HepG2 (cell line): ENCODE results near the gene PIP5KL1. TPM values are rescaled to one million over a fixed set of nuclear protein-coding genes. Genes with fewer than 3 reads are reported as not detected.

Source experiments
- ATAC-seq: fragments of 200-7000 bp; cut with Tn5 transposase; 3 replicates; pipeline ENCODE4 v1.9.1; 2020; ENCODE audit warnings: mild to moderate bottlenecking, moderate library complexity
- BruUV-seq: library from RNA; stranded (reverse); fragments of 400-500 nt; replicated peaks from 2 replicates; lab custom pipeline; 2021; lab: Mats Ljungman, UMichigan
- CTCF ChIA-PET: fragments of 300-600 bp; formaldehyde crosslinking; extraction: SDS; loops from one replicate; lab custom pipeline; 2021; ENCODE audit warnings: low total read pairs, inconsistent platforms, low intra/inter-chr PET ratio; lab: Yijun Ruan, JAX
- POLR2A ChIA-PET: fragments of 350-600 bp; sonication (Branson Sonifier 250); formaldehyde crosslinking; loops from one replicate; lab custom pipeline; 2020; ENCODE audit warnings: antibody characterized with exemption, inconsistent platforms; lab: Yijun Ruan, JAX
- DNase-seq: peaks from one replicate; pipeline ENCODE4 v3.0.0-alpha.2; 2015; ENCODE audit warnings: low spot score
- FAIRE-seq: peaks from 3 replicates; lab custom pipeline; 2011; peaks lifted over from hg19 to GRCh38; lab: Jason Lieb, UNC
- H2AFZ ChIP-seq: one replicate; pipeline ENCODE4 v1.6.1; 2011; ENCODE audit warnings: low read length, inconsistent platforms
- H3K27ac ChIP-seq: fragments of 300-600 bp; 3 replicates; pipeline ENCODE4 v1.8.0; 2011; ENCODE audit warnings: mixed run types, mild to moderate bottlenecking, mixed read lengths, low read length, inconsistent platforms; ENCODE audit not compliant: insufficient read depth; ENCODE audit errors: extremely low read length
- H3K27me3 ChIP-seq, 2 experiments: fragments of 200-600 bp in 1 of 2; 2 replicates in 1 of 2; 3 replicates in 1 of 2; pipeline versions ENCODE4 v1.6.0 to v1.8.0; 2011; ENCODE audit warnings: low read length in 2 of 2, mild to moderate bottlenecking in 2 of 2, moderate library complexity in 2 of 2, inconsistent platforms in 1 of 2; ENCODE audit not compliant: insufficient read depth in 2 of 2, control insufficient read depth in 1 of 2
- H3K36me3 ChIP-seq, 2 experiments: fragments of 200-600 bp in 1 of 2; replicated peaks in 1 of 2; 2 replicates in 1 of 2; 3 replicates in 1 of 2; pipeline versions ENCODE4 v1.5.1 to v1.8.0; 2011; ENCODE audit warnings: low read length in 2 of 2, inconsistent platforms in 1 of 2; ENCODE audit not compliant: insufficient read depth in 2 of 2, control insufficient read depth in 1 of 2
- H3K4me1 ChIP-seq: 2 replicates; pipeline ENCODE4 v1.5.1; 2012; ENCODE audit warnings: low read length, inconsistent platforms; ENCODE audit not compliant: insufficient read depth
- H3K4me2 ChIP-seq: 2 replicates; pipeline ENCODE4 v1.6.0; 2011; ENCODE audit warnings: low read depth, low read length, inconsistent platforms
- H3K4me3 ChIP-seq, 3 experiments: fragments of 200-600 bp in 1 of 3; sonication (generic), shearing (Covaris generic) in 1 of 3; replicated peaks in 1 of 3; 2 replicates each; pipeline ENCODE4 v1.5.1; 2011 to 2016; ENCODE audit warnings: low read length in 3 of 3, inconsistent platforms in 2 of 3, low read depth in 2 of 3, mild to moderate bottlenecking in 2 of 3, control low read depth in 1 of 3, mixed read lengths in 1 of 3; ENCODE audit not compliant: insufficient read depth in 1 of 3
- H3K79me2 ChIP-seq: one replicate; pipeline ENCODE4 v1.6.1; 2011; ENCODE audit warnings: low read length, inconsistent platforms; ENCODE audit not compliant: insufficient read depth
- H3K9ac ChIP-seq: 2 replicates; pipeline ENCODE4 v1.6.0; 2011; ENCODE audit warnings: mild to moderate bottlenecking, low read depth, low read length, inconsistent platforms; ENCODE audit not compliant: insufficient read depth
- H3K9me3 ChIP-seq: 2 replicates; pipeline ENCODE4 v1.5.1; 2012; ENCODE audit warnings: mild to moderate bottlenecking, low read length
- H4K20me1 ChIP-seq: 2 replicates; pipeline ENCODE4 v1.6.0; 2011; ENCODE audit warnings: inconsistent platforms, mild to moderate bottlenecking, low read length, moderate library complexity; ENCODE audit not compliant: insufficient read depth
- ARHGAP35 ChIP-seq: sonication (generic); formaldehyde crosslinking; IDR thresholded peaks from 2 replicates; pipeline ENCODE4 v1.9.0; 2022; ENCODE audit warnings: mild to moderate bottlenecking, inconsistent platforms, moderate library complexity, missing genetic modification reagents, borderline replicate concordance
- BRCA1 ChIP-seq: sonication (generic); formaldehyde crosslinking; IDR thresholded peaks from 2 replicates; pipeline ENCODE4 v1.4.0; 2020; ENCODE audit warnings: missing genetic modification reagents
- CAMTA2 ChIP-seq: sonication (generic); formaldehyde crosslinking; IDR thresholded peaks from 2 replicates; pipeline ENCODE4 v1.4.0; 2020; ENCODE audit warnings: mild to moderate bottlenecking, missing genetic modification reagents, borderline replicate concordance
- CHD2 ChIP-seq: IDR thresholded peaks from 2 replicates; pipeline ENCODE4 v1.6.1; 2011; ENCODE audit warnings: low read depth, low read length, improper control_type of control experiment
- ELF1 ChIP-seq: sonication (generic); formaldehyde crosslinking; IDR thresholded peaks from 2 replicates; pipeline ENCODE4 v1.4.0; 2020; ENCODE audit warnings: missing genetic modification reagents
- HDAC6 ChIP-seq: fragments of 200-600 bp; sonication (generic); IDR thresholded peaks from 2 replicates; pipeline ENCODE4 v1.7.0; 2017; ENCODE audit warnings: mild to moderate bottlenecking, antibody characterized with exemption, low read length, low read depth
- HINFP ChIP-seq: sonication (generic); formaldehyde crosslinking; IDR thresholded peaks from 2 replicates; pipeline ENCODE4 v1.4.0; 2020; ENCODE audit warnings: low read depth, mild to moderate bottlenecking, missing genetic modification reagents
- MXD4 ChIP-seq: IDR thresholded peaks from 2 replicates; pipeline ENCODE4 v1.6.1; 2016; ENCODE audit warnings: mild to moderate bottlenecking, missing biosample characterization, missing genetic modification reagents
- MYNN ChIP-seq: sonication (generic); formaldehyde crosslinking; IDR thresholded peaks from 2 replicates; pipeline ENCODE4 v1.4.0; 2020; ENCODE audit warnings: mild to moderate bottlenecking, low read depth, missing genetic modification reagents
- NAIF1 ChIP-seq: sonication (generic); formaldehyde crosslinking; IDR thresholded peaks from 2 replicates; pipeline ENCODE4 v1.5.0; 2020; ENCODE audit warnings: mild to moderate bottlenecking, missing genetic modification reagents, borderline replicate concordance
- NCOA1 ChIP-seq: sonication (generic); formaldehyde crosslinking; IDR thresholded peaks from 2 replicates; pipeline ENCODE4 v1.9.0; 2021; ENCODE audit warnings: missing genetic modification reagents
- NKX3-1 ChIP-seq: sonication (generic); formaldehyde crosslinking; IDR thresholded peaks from 2 replicates; pipeline ENCODE4 v1.5.0; 2020; ENCODE audit warnings: missing genetic modification reagents
- POGK ChIP-seq: sonication (generic); formaldehyde crosslinking; conservative IDR thresholded peaks from 2 replicates; pipeline ENCODE4 v1.8.0; 2022; ENCODE audit warnings: mild to moderate bottlenecking, moderate library complexity, missing genetic modification reagents
- SPEN ChIP-seq: sonication (generic); formaldehyde crosslinking; IDR thresholded peaks from 2 replicates; pipeline ENCODE4 v1.5.1; 2020; ENCODE audit warnings: low read depth, mild to moderate bottlenecking, missing genetic modification reagents
- ZBTB7A ChIP-seq: sonication (generic); formaldehyde crosslinking; IDR thresholded peaks from 2 replicates; pipeline ENCODE4 v1.8.0; 2022; ENCODE audit warnings: mild to moderate bottlenecking, missing genetic modification reagents
- ZNF10 ChIP-seq: sonication (generic); formaldehyde crosslinking; IDR thresholded peaks from 2 replicates; pipeline ENCODE4 v1.4.0; 2020; ENCODE audit warnings: mild to moderate bottlenecking, low read depth, missing genetic modification reagents, borderline replicate concordance
- ZNF253 ChIP-seq: sonication (generic); formaldehyde crosslinking; IDR thresholded peaks from 2 replicates; pipeline ENCODE4 v1.8.0; 2022; ENCODE audit warnings: mild to moderate bottlenecking, missing genetic modification reagents, borderline replicate concordance
- ZNF30 ChIP-seq: sonication (generic); formaldehyde crosslinking; IDR thresholded peaks from 2 replicates; pipeline ENCODE4 v1.5.0; 2020; ENCODE audit warnings: mild to moderate bottlenecking, missing genetic modification reagents
- ZNF350 ChIP-seq: sonication (generic); formaldehyde crosslinking; IDR thresholded peaks from 2 replicates; pipeline ENCODE4 v1.4.0; 2020; ENCODE audit warnings: mild to moderate bottlenecking, low read depth, missing genetic modification reagents, borderline replicate concordance
- ZNF567 ChIP-seq: sonication (generic); formaldehyde crosslinking; IDR thresholded peaks from 2 replicates; pipeline ENCODE4 v1.8.1; 2023; ENCODE audit warnings: mild to moderate bottlenecking, missing genetic modification reagents, borderline replicate concordance
- ZNF781 ChIP-seq: sonication (generic); formaldehyde crosslinking; IDR thresholded peaks from 2 replicates; pipeline ENCODE4 v1.5.1; 2020; ENCODE audit warnings: borderline replicate concordance, mild to moderate bottlenecking, missing genetic modification reagents; ENCODE audit errors: not compliant biosample characterization
- WGBS: methylation state at CpG from one replicate; pipeline ENCODE4 v1.1.6; 2017; ENCODE audit warnings: low lambda C conversion rate; 5-methylcytosine and 5-hydroxymethylcytosine counted together
- in situ Hi-C: cut with HindIII; loops from 2 replicates; pipeline ENCODE4 v1.10.0; 2017; ENCODE audit warnings: low pct_unique_long_range_greater_than_20kb; ENCODE audit not compliant: extremely low pct_ligation_motif_present
- intact Hi-C: fragments of 100-400 bp; cut with micrococcal nuclease; formaldehyde crosslinking; loops from one replicate; pipeline ENCODE4 v1.10.0; 2022; ENCODE audit not compliant: unreplicated experiment
- polyA plus RNA-seq, 8 experiments: library from polyadenylated mRNA; depleted of rRNA in 3 of 8; stranded (reverse) in 7 of 8; unstranded in 1 of 8; fragments of >200 nt; fragmentation: Illumina TruSeq in 4 of 8; extraction: Trizol in 4 of 8; gene quantifications; 2 replicates each; pipeline versions ENCODE4 v1.2.1 to v1.2.3, GENCODE V29; 2011 to 2016; ENCODE audit warnings: low read depth in 4 of 8, missing spikeins in 1 of 8, mixed read lengths in 1 of 8; ENCODE audit not compliant: insufficient read depth in 1 of 8
- total RNA-seq, 5 experiments: library from RNA; depleted of rRNA; stranded (reverse); fragments of >200 nt; fragmentation: Illumina TruSeq; extraction: Trizol; gene quantifications; 2 replicates each; pipeline ENCODE4 v1.2.3, GENCODE V29; 2016; ENCODE audit warnings: low read depth in 1 of 5

PIP5KL1 gene
- total and polyA plus RNA-seq, 2 of the 13 experiments (the other 11 are each of a cell fraction or from before 2014, with no cell fraction given): 0.20 to 0.49 TPM

GRCh38 chr9:127950513-127951289 lies 20.1 kb upstream of the PIP5KL1 start:
- ATAC-seq (peak; percentile 80), FAIRE-seq (peak; percentile 98), DNase-seq (peak; percentile 98)
- Histone ChIP-seq H3K4me2 (peak overlapping the region; percentile 95), H3K27me3 (no peaks in the 10 kb centered on the region; a peak in 1 of 5 replicates), H3K4me1 (peaks cover 99% of the 10 kb centered on the region), H3K36me3 (peaks cover 8 to 18% of the 10 kb centered on the region in 2 experiments; a peak in 4 of 5 replicates), H3K27ac (peak overlapping the region; percentile 96), H3K79me2 (peaks cover 75% of the 10 kb centered on the region), H2AFZ (no peak overlapping the region), H3K4me3 (peak overlapping the region; percentile 54 to 74 (median 57); a peak in 5 of 6 replicates), H3K9me3 (no peaks in the 10 kb centered on the region), H4K20me1 (no peaks in the 10 kb centered on the region; the same call in 1 of the 2 replicates), H3K9ac (peak overlapping the region; percentile 82)
- CTCF ChIA-PET: no interaction called here
- 5% methylated on average over 15 of the region's 21 CpGs for WGBS
- BruUV-seq: no TSS peak
- intact Hi-C loops (no loop called here), in situ Hi-C loops (no loop called here)
- POLR2A ChIA-PET: interaction anchor here (0.7 to 3.1 kb wide), 17 partner anchors 10 to 554 kb away, joined by 3 to 13 read pairs (median 4); partner anchors contain the start of genes NAIF1 and SLC2A8
- peak; percentile 83 for TF ChIP-seq ELF1 (CRISPR knock-in tag)
- no peak; the same call in 1 of the 2 replicates for TF ChIP-seq CHD2
- TF ChIP-seq ZNF253 (CRISPR knock-in tag): peak; percentile 90; the same call in 1 of the 2 replicates
- peak; percentile 41; the same call in 1 of the 2 replicates for TF ChIP-seq MXD4
- no peak; the same call in 1 of the 2 replicates for TF ChIP-seq CAMTA2 (CRISPR knock-in tag)
- peak; percentile 77 for TF ChIP-seq POGK (CRISPR knock-in tag)
- 0 out of 2 replicates have a peak, but pooled peaks have one; percentile 62 for TF ChIP-seq BRCA1 (CRISPR knock-in tag)
- TF ChIP-seq ZNF567: no peak; the same call in 1 of the 2 replicates
- no peak; the same call in 1 of the 2 replicates for TF ChIP-seq NAIF1 (CRISPR knock-in tag)
- no peak for TF ChIP-seq ARHGAP35 (CRISPR knock-in tag)
- TF ChIP-seq ZBTB7A (CRISPR knock-in tag): peak; percentile 92
- peak; percentile 94 for TF ChIP-seq ZNF350 (CRISPR knock-in tag)
- TF ChIP-seq ZNF10 (CRISPR knock-in tag): no peak
- peak; percentile 93; the same call in 1 of the 2 replicates for TF ChIP-seq SPEN
- peak; percentile 73 for TF ChIP-seq HINFP (CRISPR knock-in tag)
- TF ChIP-seq ZNF30 (CRISPR knock-in tag): no peak
- peak; percentile 79 for TF ChIP-seq ZNF781
- TF ChIP-seq NCOA1: peak; percentile 81; the same call in 1 of the 2 replicates
- TF ChIP-seq HDAC6: no peak
- TF ChIP-seq MYNN (CRISPR knock-in tag): no peak
- 0 out of 2 replicates have a peak, but pooled peaks have one; percentile 47 for TF ChIP-seq NKX3-1 (CRISPR knock-in tag)
